Fibroblast of gingiva (primary cell): ENCODE measurements around the gene TCEANC2.

ENCODE experiments used
- DNase-seq: peaks from one replicate; pipeline ENCODE4 v3.0.0-alpha.2; 2011; ENCODE audit warnings: low read depth

The TCEANC2 gene

DNA sequence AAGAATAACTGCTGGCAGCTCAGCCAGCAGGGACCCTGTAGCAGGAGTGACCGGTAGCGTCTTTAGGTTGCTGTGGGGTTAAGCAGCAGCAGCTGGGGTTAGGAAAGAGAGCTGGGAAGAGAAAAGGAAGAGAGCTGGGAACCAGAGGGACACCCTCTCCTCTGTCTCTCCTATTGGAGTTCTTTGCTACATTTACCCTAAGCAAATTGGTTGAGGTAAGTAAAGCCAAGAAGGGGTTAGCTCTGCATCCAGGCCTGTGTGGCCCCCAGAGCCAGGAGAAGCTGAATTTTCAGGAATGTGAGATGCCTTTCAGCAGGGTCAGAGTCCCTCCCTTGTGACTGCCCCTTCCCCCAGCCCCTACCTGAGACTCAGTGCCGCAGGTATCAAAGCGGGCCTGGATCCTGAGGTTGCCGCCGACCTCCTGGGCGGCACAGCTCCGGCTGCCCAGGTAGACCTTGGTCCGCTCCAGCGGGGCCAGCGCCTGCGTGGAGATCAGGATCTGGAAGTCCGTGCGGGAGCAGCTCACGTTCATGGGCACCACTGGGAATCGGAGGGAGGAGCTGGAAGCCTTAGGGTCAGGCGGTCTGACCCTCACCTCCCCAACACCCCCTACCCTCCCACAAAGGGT lies 83.0 kb downstream of the TCEANC2 start:
- DNase-seq = no peak

GRCh38 chr1:54136963-54137533 lies 83.6 kb downstream of the TCEANC2 start:
- DNase-seq = no peak

- DNase-seq = no peak
These were observed 84.2 kb downstream of the TCEANC2 start for GRCh38 chr1:54137534-54138061.

DNA sequence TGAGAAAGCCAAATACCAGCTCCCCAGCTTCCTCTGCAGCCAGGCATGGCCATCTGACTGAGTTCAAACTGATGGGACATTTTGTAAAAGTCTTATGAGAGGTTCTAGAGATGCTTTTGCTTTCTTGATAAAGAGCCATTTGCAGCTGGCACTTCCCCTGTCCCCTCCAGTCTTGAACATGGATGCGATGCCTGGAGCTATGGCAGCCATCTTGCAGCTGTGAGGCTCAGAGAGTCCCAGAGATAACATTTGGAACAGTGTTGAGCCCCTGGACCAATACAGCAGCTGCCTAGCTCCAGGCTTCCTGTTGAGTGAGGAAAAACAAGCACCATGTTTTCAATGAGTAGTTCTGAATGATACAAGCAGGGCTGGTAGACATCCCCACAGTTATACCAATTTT lies 85.6 kb downstream of the TCEANC2 start:
- no peak for DNase-seq

- DNase-seq = no peak
These were observed 86.3 kb downstream of the TCEANC2 start for GRCh38 chr1:54139711-54140110.

DNA sequence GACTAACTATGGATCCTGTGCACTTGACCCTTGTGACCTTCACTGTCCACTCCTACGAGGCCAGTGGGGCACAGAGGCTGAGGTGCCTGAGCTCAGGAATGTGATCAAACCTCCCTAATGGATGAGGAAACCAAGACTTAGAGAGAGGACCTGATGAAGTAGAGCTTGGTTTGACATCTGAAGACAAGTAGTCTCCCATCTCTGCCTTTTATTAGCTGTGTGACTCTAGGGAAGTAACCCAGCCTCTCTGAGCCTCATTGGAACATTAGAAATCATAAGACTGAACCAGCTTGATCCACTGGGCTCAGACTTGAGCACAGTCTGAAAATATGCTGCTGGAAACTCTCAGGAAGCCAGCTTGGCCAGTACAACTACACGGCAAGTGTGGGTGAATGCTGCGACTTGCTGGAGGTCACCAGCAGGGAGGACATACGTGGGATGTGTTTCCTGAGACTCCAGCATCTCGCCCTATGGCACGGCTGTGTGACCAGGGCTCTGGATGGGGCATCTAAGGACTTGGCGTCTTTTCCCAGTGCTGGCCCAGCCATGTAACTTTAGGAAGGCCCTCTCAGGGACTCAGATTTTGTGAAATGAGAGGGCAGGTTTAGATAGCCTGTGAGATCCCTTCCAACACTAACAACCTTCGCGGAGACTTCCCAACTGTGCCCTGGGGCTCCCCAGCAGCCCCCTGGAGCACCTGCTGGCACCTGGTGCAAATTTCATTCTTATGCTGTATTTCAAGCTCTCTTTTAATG lies 88.9 kb downstream of the TCEANC2 start:
- no peak for DNase-seq

- DNase-seq = no peak
These were observed 91.0 kb downstream of the TCEANC2 start for GRCh38 chr1:54144366-54144765.

GRCh38 chr1:54149734-54150133 lies 96.3 kb downstream of the TCEANC2 start:
- no peak for DNase-seq

GRCh38 chr1:54151013-54151412 lies 97.6 kb downstream of the TCEANC2 start:
- no peak for DNase-seq

DNA sequence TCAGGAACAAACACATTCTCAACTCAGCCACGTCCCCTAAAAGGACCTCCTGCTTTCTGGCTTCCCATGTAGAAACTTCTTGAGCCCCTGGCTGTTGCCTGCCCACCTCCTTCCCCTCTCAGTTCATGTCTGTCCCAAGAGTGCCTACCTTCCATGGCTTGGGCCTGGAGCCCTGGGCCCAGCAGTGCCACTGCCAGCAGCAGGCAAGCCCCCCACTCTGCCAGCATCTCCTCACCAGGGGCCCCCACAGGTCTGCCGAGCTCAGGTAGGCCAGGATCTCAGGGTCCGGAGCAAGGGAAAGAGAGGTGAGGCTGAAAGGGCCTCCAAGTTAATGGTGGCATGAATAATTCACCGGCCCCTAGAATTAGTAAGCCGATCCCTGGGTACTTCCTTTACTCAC lies 99.3 kb downstream of the TCEANC2 start, which contains the start of gene CDCP2:
TSS of gene CDCP2 (minus strand) at position 305 of the 400 bp plus-strand sequence. CDS start at position 227, 78 bp downstream.
- DNase-seq = no peak

DNA sequence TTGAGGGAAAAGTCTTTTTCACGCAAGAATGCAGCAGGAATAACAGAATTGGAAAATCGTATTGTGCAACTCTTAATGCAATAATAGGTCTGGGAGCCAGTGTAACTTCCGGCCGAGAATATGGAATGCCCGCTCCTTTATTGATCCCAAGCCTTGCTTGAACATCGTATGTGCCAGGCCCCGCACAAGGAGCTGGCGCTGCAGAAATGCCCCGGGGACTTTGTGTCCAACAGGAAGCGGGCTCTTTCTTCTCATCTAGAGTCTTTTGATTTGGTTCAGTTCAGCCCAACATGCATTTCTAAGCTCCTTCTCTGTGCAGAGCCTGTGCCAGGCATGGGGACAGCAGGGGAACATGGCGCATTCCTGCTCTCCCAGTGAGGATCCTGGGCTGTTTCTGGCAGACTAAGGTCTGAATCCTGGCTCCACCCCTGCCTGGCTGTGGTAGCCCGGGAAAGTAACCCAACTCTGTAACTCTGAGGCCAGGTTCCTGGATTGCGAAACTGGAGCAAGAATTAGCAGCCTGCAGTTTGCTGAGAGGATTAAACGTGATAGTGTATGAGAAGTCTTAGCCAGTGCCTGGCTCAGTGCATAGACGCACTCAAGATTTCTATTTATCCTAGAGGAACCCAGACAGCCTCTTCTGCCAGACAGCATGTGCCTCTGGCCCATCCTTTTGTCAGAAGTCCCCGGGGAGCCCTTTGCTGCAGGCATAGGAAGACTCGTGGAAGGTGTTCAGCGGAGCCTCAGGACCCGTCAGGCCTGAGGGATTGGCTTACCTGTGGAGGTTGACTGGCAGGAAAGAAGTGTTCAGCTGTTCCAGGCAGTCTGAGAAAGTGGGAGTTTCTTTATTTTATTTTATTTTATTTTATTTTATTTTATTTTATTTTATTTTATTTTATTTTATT lies 100.4 kb downstream of the TCEANC2 start:
- peak; percentile 75 for DNase-seq
